Breast epithelium (tissue), 4 donors: ENCODE results near the gene PRX. TPM values are rescaled to one million over a fixed set of nuclear protein-coding genes. Genes with fewer than 3 reads are reported as not detected.
A peak's percentile ranks its signal among the peaks of the same experiment; 100 is the strongest.
"Not testable (repeated sequence)": the region's sequence is repeated elsewhere in the genome, so short reads cannot be mapped to it uniquely, and the experiment has no call there.

Experiments
- DNase-seq, 2 donors: peaks; one replicate each; pipeline ENCODE4 v3.0.0-alpha.2; 2019; ENCODE audit warnings: low spot score in 2 of 2
- H3K27ac ChIP-seq, 2 donors: fragments of 200-600 bp; sonication (generic) in 1 of 2; one replicate each; pipeline ENCODE4 v1.5.1; 2016 to 2019; ENCODE audit warnings: mild to moderate bottlenecking in 1 of 2
- H3K27me3 ChIP-seq, 2 donors: fragments of 200-600 bp; sonication (generic) in 1 of 2; one replicate each; pipeline versions ENCODE4 v1.5.1 to v1.6.0; 2017 to 2019; ENCODE audit warnings: control low read depth in 1 of 2, mild to moderate bottlenecking in 1 of 2
- H3K36me3 ChIP-seq: fragments of 200-600 bp; one replicate; pipeline ENCODE4 v1.5.1; 2019
- H3K4me1 ChIP-seq, 2 donors: fragments of 200-600 bp; sonication (generic); one replicate each; pipeline ENCODE4 v1.5.1; 2016 to 2019; ENCODE audit warnings: control low read depth in 1 of 2
- H3K4me3 ChIP-seq, 3 donors: fragments of 200-600 bp; sonication (generic); 1 replicate in 2 of 3; 2 replicates in 1 of 3; pipeline ENCODE4 v1.5.1; 2016 to 2019; ENCODE audit warnings: mild to moderate bottlenecking in 3 of 3, moderate library complexity in 2 of 3
- H3K9me3 ChIP-seq, 2 donors: fragments of 200-600 bp; sonication (generic) in 1 of 2; one replicate each; pipeline ENCODE4 v1.5.1; 2016 to 2019; ENCODE audit warnings: control low read depth in 1 of 2
- CTCF ChIP-seq, 3 donors: fragments of 450-650 bp; IDR thresholded peaks; one replicate each; pipeline ENCODE4 v1.5.1; 2016 to 2017; ENCODE audit warnings: antibody characterized with exemption in 3 of 3, mild to moderate bottlenecking in 3 of 3, moderate library complexity in 3 of 3
- POLR2A ChIP-seq: fragments of 450-650 bp; IDR thresholded peaks from one replicate; pipeline ENCODE4 v1.6.1; 2016; ENCODE audit warnings: antibody characterized with exemption, mild to moderate bottlenecking, moderate library complexity
- POLR2AphosphoS5 ChIP-seq, 3 donors: sonication (generic); formaldehyde crosslinking; IDR thresholded peaks; one replicate each; pipeline ENCODE4 v1.6.1; 2017; ENCODE audit warnings: antibody characterized with exemption in 3 of 3
- intact Hi-C: fragments of 100-400 bp; cut with DNase I; formaldehyde crosslinking; loops from one replicate; pipeline ENCODE4 v1.15.1; 2023; ENCODE audit warnings: low total_unique reads
- total RNA-seq, 3 donors: library from RNA; depleted of rRNA; stranded (reverse); fragments of >200 nt; gene quantifications; one replicate each; pipeline ENCODE4 v1.1.0, GENCODE V29; 2016

PRX gene
- total RNA-seq, 3 donors from 2014 or later, result 2.7 to 9.1 (median 5.2) TPM

GRCh38 chr19:40411125-40411842 is 1.9 kb downstream of the PRX start:
- Histone ChIP-seq H3K27me3 (no peaks in the 10 kb centered on the region), H3K36me3 (no peaks in the 10 kb centered on the region), H3K9me3 (no peaks in the 10 kb centered on the region), H3K4me1 (peaks cover 0 to 7% of the 10 kb centered on the region in 2 donors), H3K4me3 (peak overlapping the region in 1 of 3 donors; percentile 28), H3K27ac (peak overlapping the region; percentile 72 to 85)
- intact Hi-C loops, result no loop called here
- TF ChIP-seq POLR2A (no peak), POLR2AphosphoS5 (IDR thresholded peaks at IDR 0.05) (peak in 1 of 3 donors; percentile 34)
- DNase-seq, result peak in 1 of 2 donors; percentile 62

- no peaks in the 10 kb centered on the region for H3K9me3 ChIP-seq
- no peak for DNase-seq
- no peak overlapping the region for H3K4me3 ChIP-seq
- no peaks in the 10 kb centered on the region for H3K27me3 ChIP-seq
- H3K36me3 ChIP-seq, result no peaks in the 10 kb centered on the region
- peaks cover 0 to 6% of the 10 kb centered on the region in 2 donors for H3K4me1 ChIP-seq
- intact Hi-C loops, result no loop called here
- no peak for TF ChIP-seq POLR2A
- TF ChIP-seq POLR2AphosphoS5 (IDR thresholded peaks at IDR 0.05), result no peak
- no peak for TF ChIP-seq CTCF (IDR thresholded peaks at IDR 0.05)
- peak overlapping the region in 1 of 2 donors; percentile 72 for H3K27ac ChIP-seq
Measured at GRCh38 chr19:40410030-40410389, 3.2 kb downstream of the PRX start.

GRCh38 chr19:40408598-40408925 is 4.6 kb downstream of the PRX start:
- H3K4me1 ChIP-seq, H3K27ac ChIP-seq, H3K9me3 ChIP-seq, H3K4me3 ChIP-seq, DNase-seq, H3K27me3 ChIP-seq, H3K36me3 ChIP-seq, intact Hi-C loops: not testable (repeated sequence)

- Histone ChIP-seq H3K27me3 (no peaks in the 10 kb centered on the region), H3K36me3 (no peaks in the 10 kb centered on the region), H3K9me3 (no peaks in the 10 kb centered on the region), H3K4me1 (no peaks in the 10 kb centered on the region), H3K27ac (no peak overlapping the region), H3K4me3 (no peak overlapping the region)
- TF ChIP-seq POLR2AphosphoS5 (IDR thresholded peaks at IDR 0.05), result no peak
- no peak for TF ChIP-seq CTCF (IDR thresholded peaks at IDR 0.05)
- TF ChIP-seq POLR2A, result no peak
- intact Hi-C loops, result no loop called here
- DNase-seq, result no peak
Measured at GRCh38 chr19:40407714-40408597, 5.2 kb downstream of the PRX start.

- peak overlapping the region; percentile 55 to 81 (median 68) for H3K4me3 ChIP-seq
- DNase-seq, result peak; percentile 86 to 93
- no peaks in the 10 kb centered on the region for H3K27me3 ChIP-seq
- H3K4me1 ChIP-seq, result no peaks in the 10 kb centered on the region
- no peak for TF ChIP-seq POLR2A
- TF ChIP-seq CTCF (IDR thresholded peaks at IDR 0.05), result peak in 1 of 3 donors; percentile 15
- TF ChIP-seq POLR2AphosphoS5 (IDR thresholded peaks at IDR 0.05), result peak in 2 of 3 donors; percentile 14 to 44
- intact Hi-C loops, result no loop called here
- H3K27ac ChIP-seq, result peak overlapping the region; percentile 88 to 91
- H3K9me3 ChIP-seq, result no peaks in the 10 kb centered on the region
- no peaks in the 10 kb centered on the region for H3K36me3 ChIP-seq
Measured at GRCh38 chr19:40403262-40403984, 9.8 kb downstream of the PRX start.
